ENCODE results near the gene SLC43A3.
"Not testable (repeated sequence)": the region's sequence is repeated elsewhere in the genome, so short reads cannot be mapped to it uniquely, and the experiment has no call there.

SLC43A3 gene

DNA sequence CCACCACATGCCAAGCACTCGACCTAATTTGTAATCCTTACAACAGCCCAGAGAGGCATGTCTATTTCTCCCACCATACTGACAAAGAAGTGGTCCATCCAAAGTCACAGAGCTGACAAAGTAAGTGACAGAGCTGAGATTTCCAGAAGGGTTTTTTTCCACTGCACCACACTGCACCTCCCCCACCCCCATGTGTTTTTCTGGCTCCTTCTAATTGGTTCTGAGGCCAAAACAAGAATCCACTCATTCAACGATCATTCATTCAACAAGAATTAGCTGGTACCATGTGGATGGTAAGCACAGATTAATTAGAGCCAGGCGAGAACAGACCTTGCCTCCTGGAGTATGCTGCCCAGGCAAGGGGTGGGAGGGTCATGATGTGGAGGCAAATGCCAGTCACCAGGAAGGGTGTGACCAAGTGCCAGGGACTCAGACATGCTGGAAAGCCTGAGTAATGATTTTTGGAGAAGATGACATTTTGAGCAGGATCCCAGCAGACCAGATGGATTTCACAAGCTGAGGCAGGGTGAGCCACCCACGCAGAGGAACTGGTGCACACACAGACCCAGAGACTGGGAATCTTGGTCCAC is 21.6 kb downstream of the SLC43A3 start:
- no peak for DNase-seq (ENCODE audit: low read depth in 3 of 3)

GRCh38 chr11:57403802-57404147 is 23.1 kb downstream of the SLC43A3 start:
- DNase-seq (ENCODE audit: low read depth in 3 of 3) = no peak

- not testable (repeated sequence) for DNase-seq (ENCODE audit: low read depth in 3 of 3)
Measured at GRCh38 chr11:57403003-57403801, 23.7 kb downstream of the SLC43A3 start.

GRCh38 chr11:57402188-57403002 is 24.5 kb downstream of the SLC43A3 start:
- no peak for DNase-seq (ENCODE audit: low read depth in 3 of 3)

DNA sequence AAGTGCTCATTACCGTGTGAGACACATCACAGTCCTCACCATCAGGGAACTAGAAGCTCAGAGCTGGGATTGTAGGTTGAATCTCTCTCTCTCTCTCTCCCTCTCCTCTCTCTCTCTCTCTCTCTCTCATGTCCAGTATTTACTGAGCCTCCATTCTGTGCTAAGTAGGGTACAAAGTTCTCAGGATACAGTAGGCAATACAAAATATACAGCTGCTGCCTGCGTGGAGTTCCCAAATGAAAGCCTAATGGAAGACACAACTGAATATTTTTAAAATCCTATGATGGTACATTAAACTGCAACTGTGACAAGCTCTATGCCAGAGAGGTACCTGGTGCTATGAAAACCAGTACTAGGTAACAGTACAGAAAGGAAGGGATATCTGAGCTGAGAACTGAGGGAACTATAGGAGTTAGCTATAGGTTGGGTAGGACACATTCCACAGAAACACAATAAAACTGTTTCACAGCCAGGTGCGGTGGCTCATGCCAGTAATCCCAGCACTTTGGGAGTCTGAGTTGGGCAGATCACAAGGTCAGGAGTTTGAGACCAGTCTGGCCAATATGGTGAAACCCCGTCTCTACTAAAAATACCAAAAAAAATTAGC is 26.8 kb downstream of the SLC43A3 start:
- DNase-seq (ENCODE audit: low read depth in 3 of 3) = no peak

DNA sequence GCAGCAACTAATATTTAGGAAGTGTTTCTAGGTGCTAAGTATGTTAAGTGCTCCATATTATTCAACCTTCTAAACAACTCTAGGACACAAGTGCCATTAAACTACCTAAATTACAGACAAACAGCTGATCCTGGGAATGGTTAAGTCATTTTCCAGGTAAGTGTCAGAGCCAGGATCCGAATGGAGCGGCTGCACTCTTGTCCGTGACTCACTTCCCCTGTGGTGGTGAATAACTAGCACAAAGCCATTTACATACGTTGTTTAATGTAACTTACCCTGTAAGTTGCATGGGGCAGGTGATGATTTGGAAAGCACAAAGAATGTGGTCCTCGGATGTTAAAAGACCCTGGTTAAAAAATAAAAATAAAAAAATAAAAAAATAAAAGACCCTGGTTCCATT is 27.7 kb downstream of the SLC43A3 start:
- DNase-seq (ENCODE audit: low read depth in 3 of 3) = no peak

DNA sequence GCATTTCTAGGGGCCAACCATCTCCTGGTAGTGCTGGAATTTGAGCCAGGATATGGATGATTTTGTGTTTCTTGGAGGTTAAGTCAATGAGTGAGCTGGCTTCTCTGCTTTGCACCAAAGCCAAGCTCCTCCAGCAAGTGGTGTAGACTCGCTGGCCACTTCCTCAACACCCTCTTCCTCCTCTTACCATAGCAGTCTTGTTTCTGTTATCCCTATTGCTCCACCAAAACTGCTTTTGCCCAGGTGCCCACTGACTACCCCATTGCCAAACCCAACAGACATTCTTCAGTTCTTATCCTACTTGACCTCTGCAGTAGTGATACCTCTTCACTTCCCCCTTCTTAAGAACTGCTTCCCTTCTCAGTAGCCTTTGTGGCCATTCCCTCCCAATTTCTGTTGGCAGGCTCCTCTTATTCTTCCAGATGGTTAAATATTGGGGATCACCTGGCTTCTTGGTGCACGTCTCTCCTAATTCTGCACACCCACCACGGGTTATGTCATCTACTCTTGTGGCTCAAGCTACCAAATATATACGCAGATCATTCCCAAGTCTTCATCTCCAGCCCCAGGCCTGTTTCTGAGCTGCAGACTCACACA is 29.4 kb downstream of the SLC43A3 start:
- DNase-seq (ENCODE audit: low read depth in 3 of 3) = no peak

GRCh38 chr11:57396744-57397143 is 30.2 kb downstream of the SLC43A3 start:
- DNase-seq (ENCODE audit: low read depth in 3 of 3) = no peak

DNA sequence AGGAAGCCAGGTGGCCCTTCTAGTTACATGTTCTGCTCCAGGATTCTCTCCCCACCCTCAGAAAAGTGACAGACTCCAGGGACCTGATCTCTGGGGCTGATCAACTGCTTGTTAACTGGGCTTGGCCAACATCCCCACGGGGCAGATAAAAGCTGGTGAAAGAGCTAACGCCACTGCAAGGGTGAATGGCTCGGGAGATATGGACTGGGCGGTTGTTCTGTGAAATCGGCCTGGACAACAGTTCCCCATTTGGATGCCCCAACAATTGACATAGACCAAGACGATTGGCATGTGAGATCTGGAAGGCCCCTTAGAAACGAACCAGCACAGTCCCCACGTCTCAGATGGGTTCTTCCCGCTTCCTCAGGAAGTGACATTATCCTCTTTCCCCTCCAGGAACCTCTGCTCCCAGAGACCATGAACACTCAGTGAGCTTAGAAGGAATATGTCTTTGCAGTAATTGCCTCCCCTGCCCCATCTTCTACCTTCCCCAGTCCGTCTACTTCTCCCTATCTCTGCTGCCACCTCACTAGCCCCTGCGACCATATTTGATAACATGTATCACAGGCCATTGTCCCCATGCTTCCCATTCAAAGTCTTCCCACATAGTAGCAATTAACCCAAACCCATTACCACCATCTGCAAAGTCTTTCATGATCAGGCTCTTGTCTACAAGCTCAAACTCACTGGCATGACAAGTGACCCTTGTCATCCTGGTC is 30.9 kb downstream of the SLC43A3 start:
- DNase-seq (ENCODE audit: low read depth in 3 of 3) = no peak

- DNase-seq (ENCODE audit: low read depth in 3 of 3) = no peak
Measured at GRCh38 chr11:57394203-57394965, 32.5 kb downstream of the SLC43A3 start.

DNA sequence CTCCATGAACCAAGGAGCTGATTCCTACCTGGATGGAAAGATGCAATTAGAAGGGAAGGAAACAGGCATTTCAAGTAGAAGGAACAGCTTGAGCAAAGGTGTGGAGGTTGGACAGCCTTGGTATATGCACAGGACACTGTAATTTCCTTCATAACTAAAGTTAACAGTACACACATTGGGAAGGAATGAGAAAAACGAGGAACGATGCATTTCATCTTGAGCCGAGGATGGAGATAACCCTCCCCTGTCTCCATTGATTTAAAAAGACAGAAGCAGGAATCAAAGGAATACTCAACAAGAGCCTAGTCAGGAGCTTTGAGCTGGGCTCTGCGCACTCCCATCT is 34.2 kb downstream of the SLC43A3 start:
- DNase-seq (ENCODE audit: low read depth in 3 of 3) = no peak

GRCh38 chr11:57392066-57392762 is 34.7 kb downstream of the SLC43A3 start:
- DNase-seq (ENCODE audit: low read depth in 3 of 3) = no peak

- no peak for DNase-seq (ENCODE audit: low read depth in 3 of 3)
Measured at GRCh38 chr11:57391539-57391938, 35.4 kb downstream of the SLC43A3 start.

DNA sequence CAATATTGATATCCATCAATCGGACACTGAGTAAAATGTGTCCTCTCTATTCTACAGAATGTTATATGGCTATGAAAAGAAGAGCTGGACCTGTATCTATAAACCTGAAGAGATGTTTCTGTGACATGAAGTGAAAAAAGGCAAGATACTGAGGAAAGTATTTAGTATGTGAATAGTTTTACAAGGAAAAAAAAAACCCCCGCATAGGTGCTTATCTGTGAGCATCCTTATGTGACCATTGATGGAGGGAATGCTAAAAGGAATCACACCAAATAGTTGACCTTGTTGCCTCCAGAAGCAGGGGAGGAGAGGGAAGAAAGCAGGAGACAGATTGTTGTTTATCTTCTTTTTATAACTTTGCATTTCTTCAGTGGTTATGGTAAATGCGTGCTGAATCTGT is 35.8 kb downstream of the SLC43A3 start:
- DNase-seq (ENCODE audit: low read depth in 3 of 3) = no peak

DNA sequence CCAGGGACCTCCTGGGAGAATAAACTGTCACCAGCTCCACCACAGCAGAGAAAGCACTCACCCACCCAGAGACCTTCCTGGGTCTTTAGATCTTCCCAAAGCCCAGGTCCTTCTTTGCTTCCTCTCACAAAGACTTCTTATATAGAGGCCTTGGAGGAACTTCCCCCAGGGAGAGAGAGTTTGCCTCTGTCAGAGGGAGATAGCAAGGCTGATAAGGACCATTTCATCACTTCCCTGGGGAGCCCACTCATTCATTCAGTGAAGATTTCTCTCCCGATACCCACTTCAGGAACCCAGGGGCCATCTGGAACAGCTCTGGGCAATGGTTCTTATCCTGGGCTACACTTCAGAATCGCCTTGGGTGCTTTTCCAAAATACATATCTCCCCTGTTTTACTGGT is 36.4 kb downstream of the SLC43A3 start, which contains the start of gene PRG2:
Gene PRG2, minus strand, starts transcription at position 116 of the 400 bp plus-strand sequence. CDS start 706 bp downstream, outside the sequence.
- DNase-seq (ENCODE audit: low read depth in 3 of 3) = no peak

GRCh38 chr11:57387289-57388030 is 39.5 kb downstream of the SLC43A3 start:
- DNase-seq (ENCODE audit: low read depth in 3 of 3) = no peak

DNA sequence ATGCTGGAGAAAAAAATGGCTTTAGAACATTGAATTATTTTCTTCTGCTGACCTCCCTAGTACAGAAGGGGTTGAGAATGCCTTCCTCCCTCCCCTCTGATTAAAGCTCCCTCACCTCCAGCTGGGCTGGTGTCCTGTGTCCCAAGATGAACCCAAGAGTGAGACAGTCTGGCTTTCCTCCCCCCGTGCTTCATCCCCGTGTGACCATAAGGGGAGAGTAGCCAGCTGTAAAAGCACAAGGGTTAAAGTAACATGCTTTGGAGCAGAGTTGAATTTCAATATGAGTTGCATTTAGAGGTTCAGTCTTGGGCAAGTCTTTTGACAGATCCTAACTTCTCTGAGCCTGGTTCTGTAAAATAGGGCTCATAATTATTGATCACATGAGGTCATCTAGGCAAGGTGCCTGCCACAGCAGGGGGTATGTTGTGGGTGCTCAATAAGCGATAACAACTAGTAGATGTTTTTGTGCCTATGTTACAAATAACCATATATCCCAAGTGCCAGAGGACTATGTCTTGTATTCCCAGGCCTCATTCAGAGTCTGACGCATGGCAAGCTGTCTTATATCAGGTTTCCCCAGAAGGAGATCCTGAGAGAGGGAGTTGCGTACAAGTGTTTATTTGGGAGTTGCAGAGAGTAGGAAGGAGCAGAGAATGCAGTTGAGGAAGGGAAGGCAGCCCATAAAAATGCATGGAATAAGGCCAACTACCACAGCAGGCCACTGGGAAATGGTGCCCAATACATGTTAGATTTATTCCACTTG is 40.6 kb downstream of the SLC43A3 start:
- no peak for DNase-seq (ENCODE audit: low read depth in 3 of 3)

DNA sequence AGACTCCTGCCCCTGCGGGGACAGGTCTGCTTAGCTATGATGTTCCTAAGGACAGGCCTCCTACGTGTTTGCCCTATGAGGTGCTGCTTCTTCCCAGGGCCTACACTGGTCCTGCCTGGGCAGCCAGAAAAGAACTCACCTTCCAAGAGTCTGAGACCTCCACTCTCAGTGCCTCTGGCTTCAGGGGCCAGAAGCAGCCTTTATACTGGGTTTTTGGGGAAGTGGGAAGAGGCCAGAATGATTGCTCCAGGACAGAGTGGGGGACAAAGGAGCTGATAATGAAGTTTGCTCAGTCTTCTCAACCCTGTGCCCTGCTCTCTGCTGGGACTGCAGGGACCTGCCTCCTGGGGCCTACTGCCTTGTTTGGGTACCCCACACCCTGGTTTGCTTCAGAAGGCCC is 45.9 kb downstream of the SLC43A3 start, which contains the start of gene PRG3:
Gene PRG3, minus strand, starts transcription at position 176 of the 400 bp plus-strand sequence. CDS start 442 bp downstream, outside the sequence.
- DNase-seq (ENCODE audit: low read depth in 3 of 3) = no peak
